GM12878 (cell line): ENCODE data around the gene RGS19. TPM values are rescaled to one million over a fixed set of nuclear protein-coding genes. Genes with fewer than 3 reads are reported as not detected.

Experiments used
- BACH1 ChIP-seq: fragments of 450-650 bp; IDR thresholded peaks from 2 replicates; pipeline ENCODE4 v1.6.1; 2017; ENCODE audit warnings: mild to moderate bottlenecking, borderline replicate concordance
- BCL11A ChIP-seq: IDR thresholded peaks from 2 replicates; pipeline ENCODE4 v1.6.1; 2011; ENCODE audit warnings: low read depth, low read length
- CBX5 ChIP-seq: sonication (generic); IDR thresholded peaks from 2 replicates; pipeline ENCODE4 v1.6.1; 2016; ENCODE audit warnings: low read depth, moderate library complexity, mild to moderate bottlenecking, inconsistent platforms
- CREB1 ChIP-seq: IDR thresholded peaks from 2 replicates; pipeline ENCODE4 v1.6.1; 2012; ENCODE audit warnings: low read depth, mild to moderate bottlenecking, inconsistent platforms
- CTCF ChIP-seq, 3 experiments: IDR thresholded peaks in 2 of 3; conservative IDR thresholded peaks in 1 of 3; 2 replicates each; pipeline ENCODE4 v1.5.1; 2011; ENCODE audit warnings: low read depth in 3 of 3, low read length in 3 of 3, mild to moderate bottlenecking in 3 of 3, control low read depth in 2 of 3, moderate library complexity in 2 of 3, inconsistent platforms in 1 of 3, mixed read lengths in 1 of 3; ENCODE audit not compliant: control insufficient read depth in 2 of 3, insufficient read depth in 1 of 3; ENCODE audit errors: extremely low read depth in 1 of 3
- E2F8 ChIP-seq: fragments of 450-650 bp; IDR thresholded peaks from 2 replicates; pipeline ENCODE4 v1.6.1; 2018; ENCODE audit warnings: mild to moderate bottlenecking, low read depth, moderate library complexity; ENCODE audit not compliant: partially characterized antibody
- FOS ChIP-seq: IDR thresholded peaks from 3 replicates; pipeline ENCODE4 v1.6.1; 2011; ENCODE audit warnings: borderline replicate concordance; ENCODE audit not compliant: insufficient read length; ENCODE audit errors: extremely low read depth
- GATAD2B ChIP-seq: fragments of 450-650 bp; conservative IDR thresholded peaks from 2 replicates; pipeline ENCODE4 v1.6.1; 2017; ENCODE audit warnings: low read depth, mild to moderate bottlenecking, moderate library complexity
- MEF2A ChIP-seq: IDR thresholded peaks from 2 replicates; pipeline ENCODE4 v1.6.1; 2011; ENCODE audit warnings: low read depth, mild to moderate bottlenecking, low read length, moderate library complexity; ENCODE audit not compliant: insufficient read depth
- NBN ChIP-seq: fragments of 450-650 bp; IDR thresholded peaks from 2 replicates; pipeline ENCODE4 v1.6.1; 2016
- POLR2AphosphoS2 ChIP-seq: IDR thresholded peaks from 2 replicates; pipeline ENCODE4 v1.6.1; 2011; ENCODE audit warnings: low read depth, mild to moderate bottlenecking, low read length, improper control_type of control experiment, moderate library complexity
- RELA ChIP-seq: fragments of 450-650 bp; IDR thresholded peaks from 2 replicates; pipeline ENCODE4 v1.8.0; 2014; ENCODE audit warnings: borderline replicate concordance; ENCODE audit not compliant: partially characterized antibody
- SMC3 ChIP-seq: IDR thresholded peaks from 2 replicates; pipeline ENCODE4 v1.6.1; 2011; ENCODE audit warnings: low read length, improper control_type of control experiment, borderline replicate concordance
- SREBF1 ChIP-seq: IDR thresholded peaks from 2 replicates; pipeline ENCODE4 v1.6.1; 2012; ENCODE audit warnings: mild to moderate bottlenecking, low read length
- ZNF207 ChIP-seq: fragments of 450-650 bp; IDR thresholded peaks from 2 replicates; pipeline ENCODE4 v1.6.1; 2014; ENCODE audit warnings: antibody characterized with exemption, mild to moderate bottlenecking, borderline replicate concordance
- ZNF274 ChIP-seq: IDR thresholded peaks from one replicate; pipeline ENCODE4 v1.8.0; 2011; ENCODE audit not compliant: insufficient read length, insufficient read depth
- ZNF687 ChIP-seq: fragments of 450-650 bp; IDR thresholded peaks from 2 replicates; pipeline ENCODE4 v1.6.1; 2017; ENCODE audit warnings: mild to moderate bottlenecking, moderate library complexity
- polyA plus RNA-seq, 11 experiments: library from polyadenylated mRNA; depleted of rRNA in 4 of 11; unstranded in 6 of 11; stranded (reverse) in 5 of 11; fragments of >200 nt; fragmentation: Nextera tagmentation in 4 of 11; fragmentation: Illumina TruSeq in 1 of 11; extraction: Ambion mirVana in 4 of 11; extraction: Trizol in 1 of 11; gene quantifications; 1 replicate in 1 of 11; 2 replicates in 10 of 11; pipeline versions ENCODE4 v1.2.1 to v1.2.3, GENCODE V29; 2011 to 2016; ENCODE audit warnings: inconsistent platforms in 2 of 11, missing spikeins in 2 of 11, low read depth in 1 of 11
- total RNA-seq, 4 experiments: library from RNA; depleted of rRNA in 3 of 4; stranded (reverse); fragments of >200 nt in 3 of 4; fragmentation: Illumina TruSeq in 1 of 4; extraction: Trizol in 1 of 4; gene quantifications; 2 replicates each; pipeline versions ENCODE4 v1.2.1 to v1.2.3, GENCODE V29; 2013 to 2021
- TF ChIP-seq, protein P1 (sequence below): fragments of 450-650 bp; IDR thresholded peaks from 2 replicates; pipeline ENCODE4 v1.6.1; 2017; ENCODE audit warnings: antibody characterized with exemption, mild to moderate bottlenecking, moderate library complexity

The RGS19 gene
- total and polyA plus RNA-seq, 10 of the 15 experiments (the other 5 are each of a cell fraction or from before 2014, with no cell fraction given), result 0.82 to 62.4 (median 39.8) TPM

- TF ChIP-seq ZNF687, result 0 out of 2 replicates have a peak, but pooled peaks have one; percentile 11
- TF ChIP-seq CBX5, result no peak
- TF ChIP-seq SMC3, result no peak
- peak; percentile 72; the same call in 1 of the 2 replicates for TF ChIP-seq POLR2AphosphoS2
- TF ChIP-seq GATAD2B, result peak; percentile 68
- TF ChIP-seq BACH1, result 0 out of 2 replicates have a peak, but pooled peaks have one; percentile 61
- peak; percentile 51; the same call in 1 of the 2 replicates for TF ChIP-seq NBN
- TF ChIP-seq, protein P1, sequence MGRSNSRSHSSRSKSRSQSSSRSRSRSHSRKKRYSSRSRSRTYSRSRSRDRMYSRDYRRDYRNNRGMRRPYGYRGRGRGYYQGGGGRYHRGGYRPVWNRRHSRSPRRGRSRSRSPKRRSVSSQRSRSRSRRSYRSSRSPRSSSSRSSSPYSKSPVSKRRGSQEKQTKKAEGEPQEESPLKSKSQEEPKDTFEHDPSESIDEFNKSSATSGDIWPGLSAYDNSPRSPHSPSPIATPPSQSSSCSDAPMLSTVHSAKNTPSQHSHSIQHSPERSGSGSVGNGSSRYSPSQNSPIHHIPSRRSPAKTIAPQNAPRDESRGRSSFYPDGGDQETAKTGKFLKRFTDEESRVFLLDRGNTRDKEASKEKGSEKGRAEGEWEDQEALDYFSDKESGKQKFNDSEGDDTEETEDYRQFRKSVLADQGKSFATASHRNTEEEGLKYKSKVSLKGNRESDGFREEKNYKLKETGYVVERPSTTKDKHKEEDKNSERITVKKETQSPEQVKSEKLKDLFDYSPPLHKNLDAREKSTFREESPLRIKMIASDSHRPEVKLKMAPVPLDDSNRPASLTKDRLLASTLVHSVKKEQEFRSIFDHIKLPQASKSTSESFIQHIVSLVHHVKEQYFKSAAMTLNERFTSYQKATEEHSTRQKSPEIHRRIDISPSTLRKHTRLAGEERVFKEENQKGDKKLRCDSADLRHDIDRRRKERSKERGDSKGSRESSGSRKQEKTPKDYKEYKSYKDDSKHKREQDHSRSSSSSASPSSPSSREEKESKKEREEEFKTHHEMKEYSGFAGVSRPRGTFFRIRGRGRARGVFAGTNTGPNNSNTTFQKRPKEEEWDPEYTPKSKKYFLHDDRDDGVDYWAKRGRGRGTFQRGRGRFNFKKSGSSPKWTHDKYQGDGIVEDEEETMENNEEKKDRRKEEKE, result no peak
- no peak for TF ChIP-seq RELA
- TF ChIP-seq ZNF207, result no peak
- 0 out of 2 replicates have a peak, but pooled peaks have one; percentile 13 for TF ChIP-seq MEF2A
- no peak for TF ChIP-seq ZNF274
- no peak for TF ChIP-seq CTCF (IDR thresholded peaks at IDR 0.05 in 2 of 3, conservative IDR thresholded peaks at IDR 0.05 in 1 of 3; ENCODE audit: control insufficient read depth in 2 of 3, extremely low read depth in 1 of 3, insufficient read depth in 1 of 3, low read depth in 3 of 3, low read length in 3 of 3)
- TF ChIP-seq CREB1, result 0 out of 2 replicates have a peak, but pooled peaks have one; percentile 29
- TF ChIP-seq FOS, result no peak
- TF ChIP-seq SREBF1, result no peak
- no peak for TF ChIP-seq E2F8
- 0 out of 2 replicates have a peak, but pooled peaks have one; percentile 17 for TF ChIP-seq BCL11A
These were observed 2.2 kb downstream of the RGS19 start (continued) for GRCh38 chr20:64077094-64077493.
